ENCODE data around the gene PTPN14. TPM values are rescaled to one million over a fixed set of nuclear protein-coding genes. Genes with fewer than 3 reads are reported as not detected.

Gene PTPN14
- total and polyA plus RNA-seq, 2 of the 8 experiments (the other 6 are each of a cell fraction or from before 2014, with no cell fraction given) = 14.4 to 93.6 TPM

DNA sequence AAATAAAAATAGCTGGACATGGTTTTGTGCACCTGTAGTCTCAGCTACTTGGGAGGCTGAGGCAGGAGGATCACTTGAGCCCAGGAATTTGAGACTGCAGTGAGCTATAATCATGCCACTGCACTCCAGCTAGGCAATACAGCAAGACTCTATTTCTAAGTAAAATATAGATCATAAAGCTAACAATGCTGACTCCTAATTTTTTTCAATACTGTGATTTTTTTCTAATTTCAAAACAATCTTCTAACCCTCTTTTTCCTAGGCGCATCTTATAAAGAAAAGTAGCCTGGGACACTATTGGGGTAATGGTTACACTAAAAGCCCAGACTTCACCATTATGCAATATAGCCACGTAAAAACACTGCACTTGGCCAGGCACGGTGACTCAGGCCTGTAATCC lies 81.3 kb downstream of the PTPN14 start:
- H3K27me3 ChIP-seq (replicated peaks in 1 of 4; ENCODE audit: control insufficient read depth in 3 of 4, extremely low read depth in 1 of 4, insufficient read depth in 3 of 4, low read length in 3 of 4) = no peaks in the 10 kb centered on the region
- 94% methylated on average over 3 of the region's 3 CpGs; no CpG with 5 or more reads in 1 of the 2 experiments for WGBS, 2 experiments (ENCODE audit: extremely low coverage in 1 of 2, insufficient coverage in 1 of 2, insufficient read length in 1 of 2, insufficient replicate concordance in 2 of 2, low coverage in 1 of 2, low lambda C conversion rate in 2 of 2, missing lambda C conversion rate in 1 of 2)

More for the DNA sequence above, 81.3 kb downstream of the PTPN14 start:
- DNase-seq (ENCODE audit: low read depth in 1 of 2, low spot score in 2 of 2) (no peak), FAIRE-seq (no peak)
- Histone ChIP-seq H4K20me1 (replicated peaks in 1 of 2; ENCODE audit: control insufficient read depth in 1 of 2, insufficient read depth in 2 of 2, low read length in 2 of 2) (no peaks in the 10 kb centered on the region), H3K4me2 (ENCODE audit: insufficient read depth in 1 of 2, low read depth in 2 of 2, low read length in 2 of 2) (no peak overlapping the region), H4K91ac (replicated peaks; ENCODE audit: insufficient read length, low read length) (no peak overlapping the region), H2AFZ (ENCODE audit: low read length) (no peak overlapping the region), H4K5ac (ENCODE audit: insufficient read length, low read depth, low read length) (no peak overlapping the region), H3K9ac (replicated peaks in 1 of 4; ENCODE audit: extremely low read depth in 1 of 4, low read depth in 3 of 4, low read length in 3 of 4) (no peak overlapping the region), H3K27ac (ENCODE audit: low read depth, low read length) (no peak overlapping the region), H3K79me1 (ENCODE audit: low read depth, low read length) (peaks cover 5% of the 10 kb centered on the region; the same call in 1 of the 2 replicates), H3K18ac (ENCODE audit: extremely low read depth, low read length) (no peak overlapping the region), H3K4ac (replicated peaks; ENCODE audit: insufficient read length, low read depth, low read length) (no peak overlapping the region), H3K23ac (ENCODE audit: insufficient read length) (no peak overlapping the region), H2BK12ac (ENCODE audit: low read depth, low read length) (no peak overlapping the region), H2BK120ac (replicated peaks; ENCODE audit: low read depth, low read length) (no peak overlapping the region), H3K14ac (ENCODE audit: insufficient read length) (no peak overlapping the region), H2BK15ac (ENCODE audit: low read length) (no peak overlapping the region), H3K79me2 (ENCODE audit: control insufficient read depth in 1 of 2, insufficient read depth in 2 of 2, low read length in 2 of 2) (peaks cover 0 to 84% of the 10 kb centered on the region in 2 experiments; a peak in 3 of 4 replicates), H3K23me2 (ENCODE audit: low read depth, low read length) (no peaks in the 10 kb centered on the region), H2AK5ac (ENCODE audit: low read depth, low read length) (no peak overlapping the region), H2BK5ac (ENCODE audit: low read depth, low read length) (no peak overlapping the region), H3K9me3 (ENCODE audit: insufficient read depth in 2 of 2, low read depth in 1 of 2, low read length in 1 of 2) (no peaks in the 10 kb centered on the region), H3K56ac (replicated peaks; ENCODE audit: insufficient read length, low read depth, low read length) (no peak overlapping the region), H3K4me3 (ENCODE audit: extremely low read depth in 1 of 4, insufficient read depth in 2 of 4, low read depth in 3 of 4, low read length in 4 of 4) (no peak overlapping the region), H4K8ac (ENCODE audit: extremely low read depth, insufficient read depth, low read length) (no peak overlapping the region), H3K36me3 (ENCODE audit: control insufficient read depth in 2 of 4, insufficient read depth in 4 of 4, low read length in 3 of 4) (no peaks in the 10 kb centered on the region), H3K4me1 (replicated peaks in 1 of 4; ENCODE audit: control insufficient read depth in 3 of 4, insufficient read depth in 4 of 4, low read length in 3 of 4) (peaks cover 0 to 15% (median 5%) of the 10 kb centered on the region in 4 experiments; a peak in 3 of 7 replicates), H2BK20ac (ENCODE audit: low read length) (no peak overlapping the region)
- POLR2A ChIA-PET (ENCODE audit: partially characterized antibody) = no interaction called here
- TF ChIP-seq KDM1A (IDR thresholded peaks at IDR 0.05; ENCODE audit: borderline replicate concordance, low read length) = no peak
- no peak for TF ChIP-seq KDM4A (IDR thresholded peaks at IDR 0.05; ENCODE audit: low read depth, low read length, severe bottlenecking)
- no peak for TF ChIP-seq SIN3A (conservative IDR thresholded peaks at IDR 0.05 in 1 of 2, IDR thresholded peaks at IDR 0.05 in 1 of 2; ENCODE audit: low read depth in 1 of 2, low read length in 2 of 2)
- TF ChIP-seq GABPA (IDR thresholded peaks at IDR 0.05; ENCODE audit: borderline replicate concordance, insufficient read depth, low read length) = no peak
- TF ChIP-seq JUND (IDR thresholded peaks at IDR 0.05; ENCODE audit: low read length) = no peak
- TF ChIP-seq FOSL1 (IDR thresholded peaks at IDR 0.05; ENCODE audit: insufficient read depth, low read depth, low read length) = no peak
- TF ChIP-seq CTCF (IDR thresholded peaks at IDR 0.05; ENCODE audit: control extremely low read depth in 1 of 3, insufficient read depth in 1 of 3, low read depth in 1 of 3, low read length in 3 of 3) = no peak
- no peak for TF ChIP-seq CHD1 (IDR thresholded peaks at IDR 0.05; ENCODE audit: low read depth, low read length)
- CTCF ChIA-PET (ENCODE audit: partially characterized antibody) = interaction anchor here (0.6 to 1.7 kb wide), 4 partner anchors 18 to 139 kb away, joined by 3 read pairs; no protein-coding TSS in a partner anchor
